HG02840 (cell line): Measurements from ENCODE around the gene APOC3.
"Not testable (repeated sequence)": the region's sequence is repeated elsewhere in the genome, so short reads cannot be mapped to it uniquely, and the experiment has no call there.

Source experiments
- ATAC-seq: cut with Tn5 transposase; IDR thresholded peaks from one replicate; pipeline ENCODE4 v1.9.1; 2021; ENCODE audit warnings: mild to moderate bottlenecking, moderate library complexity, moderate number of reproducible peaks; ENCODE audit not compliant: unreplicated experiment, low FRiP score

The APOC3 gene

GRCh38 chr11:116828632-116829524 is 829 bp upstream of the APOC3 start:
- no peak for ATAC-seq

- no peak for ATAC-seq
Observed at GRCh38 chr11:116830184-116830912, 641 bp downstream of the APOC3 start.

- no peak for ATAC-seq
Observed at GRCh38 chr11:116831790-116832349, 2.2 kb downstream of the APOC3 start.

DNA sequence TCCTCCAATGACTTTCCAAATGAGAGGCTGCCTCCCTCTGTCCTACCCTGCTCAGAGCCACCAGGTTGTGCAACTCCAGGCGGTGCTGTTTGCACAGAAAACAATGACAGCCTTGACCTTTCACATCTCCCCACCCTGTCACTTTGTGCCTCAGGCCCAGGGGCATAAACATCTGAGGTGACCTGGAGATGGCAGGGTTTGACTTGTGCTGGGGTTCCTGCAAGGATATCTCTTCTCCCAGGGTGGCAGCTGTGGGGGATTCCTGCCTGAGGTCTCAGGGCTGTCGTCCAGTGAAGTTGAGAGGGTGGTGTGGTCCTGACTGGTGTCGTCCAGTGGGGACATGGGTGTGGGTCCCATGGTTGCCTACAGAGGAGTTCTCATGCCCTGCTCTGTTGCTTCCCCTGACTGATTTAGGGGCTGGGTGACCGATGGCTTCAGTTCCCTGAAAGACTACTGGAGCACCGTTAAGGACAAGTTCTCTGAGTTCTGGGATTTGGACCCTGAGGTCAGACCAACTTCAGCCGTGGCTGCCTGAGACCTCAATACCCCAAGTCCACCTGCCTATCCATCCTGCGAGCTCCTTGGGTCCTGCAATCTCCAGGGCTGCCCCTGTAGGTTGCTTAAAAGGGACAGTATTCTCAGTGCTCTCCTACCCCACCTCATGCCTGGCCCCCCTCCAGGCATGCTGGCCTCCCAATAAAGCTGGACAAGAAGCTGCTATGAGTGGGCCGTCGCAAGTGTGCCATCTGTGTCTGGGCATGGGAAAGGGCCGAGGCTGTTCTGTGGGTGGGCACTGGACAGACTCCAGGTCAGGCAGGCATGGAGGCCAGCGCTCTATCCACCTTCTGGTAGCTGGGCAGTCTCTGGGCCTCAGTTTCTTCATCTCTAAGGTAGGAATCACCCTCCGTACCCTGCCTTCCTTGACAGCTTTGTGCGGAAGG is 2.9 kb downstream of the APOC3 start:
- ATAC-seq: no peak

DNA sequence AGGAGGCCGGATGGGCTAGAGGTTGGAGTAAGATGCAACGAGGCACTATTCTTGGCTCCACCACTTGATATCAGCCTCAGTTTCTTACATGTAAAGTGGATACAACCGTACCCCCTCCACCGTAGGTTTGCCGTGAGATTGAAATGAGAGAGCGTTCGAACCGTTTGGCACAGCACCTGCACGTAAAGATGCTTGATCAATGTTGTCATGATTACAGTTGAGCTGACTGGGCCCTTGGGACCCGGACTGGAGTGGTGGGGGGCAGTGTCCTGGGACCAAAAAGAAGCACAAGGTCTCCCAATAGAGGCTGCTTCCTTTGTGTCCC is 3.7 kb downstream of the APOC3 start:
- ATAC-seq: no peak

GRCh38 chr11:116833816-116834534 is 4.3 kb downstream of the APOC3 start:
- ATAC-seq: no peak

DNA sequence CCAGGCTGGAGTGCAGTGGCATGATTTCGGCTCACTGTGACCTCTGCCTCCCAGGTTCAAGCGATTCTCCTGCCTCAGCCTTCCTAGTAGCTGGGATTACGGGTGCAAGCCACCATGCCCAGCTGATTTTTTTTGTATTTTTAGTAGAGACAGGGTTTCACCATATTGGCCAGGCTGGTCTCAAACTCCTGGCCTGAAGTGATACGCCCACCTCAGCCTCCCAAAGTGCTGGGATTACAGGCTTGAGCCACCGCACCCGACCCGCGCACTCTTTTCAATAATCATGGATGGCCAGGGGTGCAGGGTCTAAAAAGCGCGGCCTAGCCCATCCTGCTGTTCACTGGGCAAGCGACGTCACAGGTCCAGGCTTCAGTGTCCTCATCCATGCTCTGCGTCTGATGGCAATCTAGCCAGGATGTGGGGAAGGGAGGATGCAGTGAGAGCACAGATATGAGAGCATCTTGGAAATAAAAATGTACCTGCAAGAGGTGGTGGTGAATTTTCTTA is 4.9 kb downstream of the APOC3 start:
- ATAC-seq: not testable (repeated sequence)

DNA sequence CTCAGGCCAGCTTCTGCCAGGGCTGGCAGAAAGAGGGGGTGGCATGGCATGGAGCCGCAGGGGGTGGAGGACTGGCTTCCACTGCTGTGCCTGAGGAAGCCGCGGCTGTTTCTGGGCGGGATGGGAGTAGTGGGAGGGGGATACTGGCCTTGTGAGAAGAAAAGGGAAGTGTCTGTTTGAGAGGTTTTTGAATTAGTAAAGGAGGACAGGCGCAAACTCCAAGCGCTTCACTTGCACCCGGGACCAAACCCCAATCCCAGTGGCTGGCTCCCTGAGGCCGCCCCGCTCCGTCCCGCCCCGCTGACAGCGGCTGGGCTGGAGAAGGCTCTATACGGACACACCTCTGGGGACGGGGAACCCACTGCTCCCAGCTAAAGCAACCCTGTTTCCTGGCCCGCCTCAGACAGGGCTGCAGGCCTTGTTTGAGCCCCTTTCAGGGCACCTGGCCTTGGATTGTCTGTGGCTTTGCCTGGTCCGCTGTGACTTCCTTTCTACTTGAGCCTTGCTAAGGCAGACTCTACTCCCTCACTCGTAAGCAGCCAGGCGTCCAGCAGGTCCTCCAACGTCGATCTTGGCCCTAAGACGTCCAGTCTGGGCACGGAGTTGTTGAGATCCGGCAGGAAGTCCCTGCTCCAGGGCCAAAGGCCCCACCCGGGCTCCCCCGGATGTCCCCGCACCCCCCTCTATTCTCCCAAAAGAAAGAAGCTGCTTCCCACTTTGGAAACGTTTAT is 5.5 kb downstream of the APOC3 start:
- ATAC-seq: no peak

DNA sequence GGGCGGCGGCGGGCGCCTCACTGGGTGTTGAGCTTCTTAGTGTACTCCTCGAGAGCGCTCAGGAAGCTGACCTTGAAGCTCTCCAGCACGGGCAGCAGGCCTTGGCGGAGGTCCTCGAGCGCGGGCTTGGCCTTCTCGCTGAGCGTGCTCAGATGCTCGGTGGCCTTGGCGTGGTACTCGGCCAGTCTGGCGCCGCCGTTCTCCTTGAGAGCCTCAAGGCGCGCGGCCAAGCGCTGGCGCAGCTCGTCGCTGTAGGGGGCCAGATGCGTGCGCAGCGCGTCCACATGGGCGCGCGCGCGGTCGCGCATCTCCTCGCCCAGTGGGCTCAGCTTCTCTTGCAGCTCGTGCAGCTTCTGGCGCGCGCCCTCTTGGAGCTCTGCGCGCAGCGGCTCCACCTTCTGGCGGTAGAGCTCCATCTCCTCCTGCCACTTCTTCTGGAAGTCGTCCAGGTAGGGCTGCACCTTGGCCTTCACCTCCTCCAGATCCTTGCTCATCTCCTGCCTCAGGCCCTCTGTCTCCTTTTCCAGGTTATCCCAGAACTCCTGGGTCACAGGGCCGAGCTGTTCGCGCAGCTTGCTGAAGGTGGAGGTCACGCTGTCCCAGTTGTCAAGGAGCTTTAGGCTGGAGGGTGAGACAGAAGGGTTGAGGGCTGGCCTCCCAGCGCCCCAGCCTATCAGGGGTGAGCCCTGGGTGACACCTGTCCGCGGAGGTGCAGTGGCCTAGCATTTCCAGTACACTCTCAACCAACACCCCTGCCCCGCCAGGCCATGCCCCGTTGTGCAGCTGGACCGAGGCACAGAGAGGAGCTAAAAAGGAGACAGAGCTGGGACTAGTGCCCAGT is 6.3 kb downstream of the APOC3 start:
- peak; percentile 73 for ATAC-seq

- no peak for ATAC-seq
Observed at GRCh38 chr11:116836632-116836991, 6.9 kb downstream of the APOC3 start.

- ATAC-seq: no peak
Observed at GRCh38 chr11:116837231-116838091, 7.8 kb downstream of the APOC3 start, which contains the start of gene APOA1. Gene APOA1, minus strand, starts transcription at chr11:116837622. Its CDS starts 235 bp downstream, at chr11:116837387.

GRCh38 chr11:116838321-116839084 is 8.8 kb downstream of the APOC3 start:
- ATAC-seq: no peak

DNA sequence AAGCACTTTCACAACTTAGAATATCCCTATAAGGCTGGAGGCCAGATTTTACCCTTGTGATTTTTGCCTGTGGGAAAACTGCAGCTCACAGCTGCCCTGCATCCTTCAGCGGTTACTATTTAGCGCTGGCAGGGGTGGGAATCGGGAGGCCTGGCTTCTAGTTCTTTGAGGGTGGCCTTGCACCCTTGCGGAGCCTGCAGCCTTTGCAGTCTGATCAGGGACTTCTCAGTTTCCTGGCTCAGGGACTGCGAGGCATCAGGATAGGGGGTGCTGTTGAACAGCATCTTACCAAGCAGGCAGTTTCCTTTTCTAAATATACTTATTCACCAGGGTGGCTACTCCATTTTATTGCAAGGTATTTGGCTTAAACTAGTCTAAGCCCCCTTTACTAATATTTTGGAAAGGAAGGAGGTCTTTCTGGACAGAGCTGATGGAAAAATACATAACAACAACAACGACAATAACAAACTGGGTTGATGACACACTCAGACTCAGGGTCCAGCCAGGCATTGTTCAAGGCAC is 10.6 kb downstream of the APOC3 start:
- no peak for ATAC-seq

GRCh38 chr11:116840746-116841296 is 11.1 kb downstream of the APOC3 start:
- ATAC-seq: no peak

GRCh38 chr11:116842117-116842516 is 12.4 kb downstream of the APOC3 start:
- no peak for ATAC-seq

- no peak for ATAC-seq
Observed at GRCh38 chr11:116842909-116843308, 13.2 kb downstream of the APOC3 start.
